HG03039 (cell line): Measurements from ENCODE around the gene PNPO.

Source experiments
- ATAC-seq: cut with Tn5 transposase; IDR thresholded peaks from one replicate; pipeline ENCODE4 v1.9.1; 2021; ENCODE audit warnings: mild to moderate bottlenecking, moderate library complexity; ENCODE audit not compliant: unreplicated experiment

The PNPO gene

DNA sequence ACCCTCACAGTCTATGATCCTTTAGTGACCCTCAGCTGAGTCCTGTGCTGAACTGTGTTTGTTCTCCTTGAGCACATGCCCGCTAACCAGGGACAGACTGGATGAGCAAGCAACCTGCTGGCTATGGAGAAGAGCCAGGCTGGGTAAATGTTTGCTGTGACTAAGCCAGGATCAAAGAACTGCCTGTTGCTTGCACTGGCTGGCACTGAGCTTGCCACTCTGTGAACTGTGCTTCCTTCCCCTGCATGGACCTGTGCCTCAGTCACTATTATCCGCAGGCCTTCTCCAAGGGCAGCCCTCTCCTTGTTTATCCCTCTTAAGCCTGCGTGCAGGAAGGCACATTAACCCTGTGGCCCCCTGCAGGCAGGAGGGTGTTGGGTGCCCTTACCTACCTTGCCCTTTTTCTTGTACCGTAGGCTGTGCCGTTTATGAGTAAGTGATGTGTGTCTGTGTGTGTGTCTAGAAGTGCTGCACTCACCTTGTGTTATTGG is 7.4 kb downstream of the PNPO start:
- ATAC-seq = no peak

DNA sequence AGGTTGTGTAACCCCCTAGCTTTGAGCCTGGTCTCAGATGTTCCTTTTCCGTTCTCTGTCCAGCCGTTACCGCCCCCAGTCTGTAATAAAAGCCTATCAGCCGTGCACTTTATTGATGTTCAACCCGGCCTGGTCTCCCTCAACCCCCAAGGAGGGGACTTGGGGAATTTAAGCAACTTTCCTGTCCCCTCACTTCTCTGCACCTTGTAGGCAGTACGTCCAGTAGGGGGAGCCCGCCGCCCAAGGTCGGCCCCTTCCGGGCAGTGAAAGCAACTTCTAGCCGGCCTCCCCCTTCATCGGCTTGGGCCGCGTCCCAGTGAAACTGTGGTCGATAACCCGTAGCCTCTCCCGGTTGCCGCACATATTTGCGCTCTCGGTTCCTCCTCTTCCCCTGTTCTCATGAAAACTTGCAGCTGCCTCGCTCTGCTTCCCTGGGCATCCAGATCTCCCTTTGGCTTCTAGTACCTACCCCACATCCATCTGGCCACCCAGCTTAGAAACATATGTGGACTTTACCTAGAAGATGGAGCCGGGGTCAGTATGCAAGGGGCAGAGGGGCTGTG is 7.9 kb downstream of the PNPO start:
- ATAC-seq = peak; percentile 52

DNA sequence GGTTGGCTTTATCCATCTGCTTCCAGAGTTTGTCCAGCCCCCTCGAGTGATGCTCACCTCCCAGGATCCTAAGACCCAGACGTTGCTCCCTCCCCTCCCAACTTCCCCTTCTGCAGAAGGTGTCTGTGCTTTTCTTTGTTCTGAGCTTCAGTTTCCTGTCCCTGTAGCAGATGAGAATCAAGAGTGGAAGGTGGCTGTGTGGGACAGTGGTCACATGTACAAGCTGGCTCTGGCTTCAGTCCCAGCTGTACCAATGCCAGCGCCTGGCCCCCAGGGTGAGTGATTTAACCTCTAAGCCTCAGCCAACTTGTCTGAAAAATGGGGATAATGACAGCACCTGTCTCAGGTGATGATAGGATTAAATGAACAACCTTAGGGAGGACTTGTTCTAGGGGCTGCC is 8.6 kb downstream of the PNPO start:
- no peak for ATAC-seq

DNA sequence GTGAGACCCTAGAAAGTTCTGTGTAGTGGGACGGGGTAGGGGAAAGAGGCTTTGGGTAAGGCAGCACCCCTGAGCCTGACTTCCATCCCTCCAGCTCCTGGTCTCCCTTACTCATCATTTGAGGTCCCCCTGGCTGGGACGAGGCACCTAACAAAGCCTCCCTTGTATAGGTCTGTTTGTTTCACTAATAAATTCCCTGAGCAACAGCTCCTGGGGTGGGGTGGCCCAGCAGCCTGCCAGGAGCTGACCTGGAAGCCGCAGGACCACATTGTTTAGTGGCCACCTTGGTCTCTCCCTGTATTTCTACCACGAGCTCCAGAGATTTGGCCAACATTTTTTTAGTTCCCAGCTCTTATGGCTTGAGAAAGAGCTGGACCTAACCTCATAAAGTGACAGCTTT is 9.1 kb downstream of the PNPO start:
- ATAC-seq = no peak

DNA sequence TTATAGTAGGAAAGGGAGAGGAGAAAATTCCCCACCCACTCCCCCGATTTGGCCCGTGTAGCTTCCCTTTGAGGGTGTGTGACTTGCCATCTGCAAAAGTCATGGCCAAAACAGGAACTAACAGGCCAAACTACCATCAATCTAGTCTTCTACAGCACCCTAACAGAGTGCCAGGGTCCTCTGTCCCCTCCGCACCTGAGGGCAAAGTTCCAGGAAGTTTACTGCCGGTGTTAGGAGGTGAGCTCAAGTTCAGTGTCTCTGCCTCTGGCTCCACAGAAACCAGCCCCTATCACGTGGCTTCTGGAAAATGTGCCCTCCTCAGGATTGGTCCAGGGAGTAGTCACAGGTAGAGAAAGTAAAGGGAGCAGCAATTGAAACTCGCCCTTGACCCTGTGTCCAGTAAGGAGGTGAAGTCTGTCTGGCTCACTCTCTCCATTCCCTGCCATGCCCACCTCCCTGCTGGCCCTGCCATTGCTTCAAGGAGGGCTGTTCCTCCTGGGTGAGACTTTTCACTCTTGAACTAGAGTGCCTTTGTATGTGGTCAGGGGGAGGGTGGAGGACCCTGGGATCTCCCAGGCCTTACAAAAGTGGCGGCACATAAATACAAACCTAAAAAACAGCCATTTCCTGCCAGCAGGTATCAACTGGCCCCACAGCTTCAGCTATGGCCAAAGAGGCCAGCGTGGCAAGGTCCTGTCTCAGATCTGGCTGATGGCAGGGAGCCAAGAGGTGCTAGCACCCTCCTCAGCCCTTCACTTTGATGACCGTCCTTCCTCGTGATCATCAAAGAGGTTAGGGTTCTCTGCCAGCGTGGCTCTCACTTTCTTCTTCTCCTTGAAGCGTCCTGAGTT is 11.0 kb downstream of the PNPO start:
- no peak for ATAC-seq

DNA sequence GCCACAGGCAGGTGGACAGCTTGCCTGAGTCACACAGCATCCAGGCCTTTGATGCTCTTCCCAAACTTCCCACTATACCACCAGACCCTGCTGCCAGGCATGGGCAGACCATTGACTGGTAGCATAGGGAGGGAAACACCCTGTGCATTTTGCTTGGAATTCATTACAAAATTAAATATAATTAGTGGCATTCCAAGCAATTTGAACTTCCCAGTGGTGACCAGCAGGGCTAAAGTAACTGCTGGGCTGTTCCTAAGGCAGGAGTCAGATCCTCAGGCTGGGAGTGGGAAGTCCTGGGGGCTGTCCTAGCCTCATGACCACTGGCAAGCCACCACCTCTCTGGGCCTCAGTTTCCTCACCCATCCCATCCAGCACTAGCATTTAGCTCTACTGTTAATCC is 12.5 kb downstream of the PNPO start:
- ATAC-seq = no peak

DNA sequence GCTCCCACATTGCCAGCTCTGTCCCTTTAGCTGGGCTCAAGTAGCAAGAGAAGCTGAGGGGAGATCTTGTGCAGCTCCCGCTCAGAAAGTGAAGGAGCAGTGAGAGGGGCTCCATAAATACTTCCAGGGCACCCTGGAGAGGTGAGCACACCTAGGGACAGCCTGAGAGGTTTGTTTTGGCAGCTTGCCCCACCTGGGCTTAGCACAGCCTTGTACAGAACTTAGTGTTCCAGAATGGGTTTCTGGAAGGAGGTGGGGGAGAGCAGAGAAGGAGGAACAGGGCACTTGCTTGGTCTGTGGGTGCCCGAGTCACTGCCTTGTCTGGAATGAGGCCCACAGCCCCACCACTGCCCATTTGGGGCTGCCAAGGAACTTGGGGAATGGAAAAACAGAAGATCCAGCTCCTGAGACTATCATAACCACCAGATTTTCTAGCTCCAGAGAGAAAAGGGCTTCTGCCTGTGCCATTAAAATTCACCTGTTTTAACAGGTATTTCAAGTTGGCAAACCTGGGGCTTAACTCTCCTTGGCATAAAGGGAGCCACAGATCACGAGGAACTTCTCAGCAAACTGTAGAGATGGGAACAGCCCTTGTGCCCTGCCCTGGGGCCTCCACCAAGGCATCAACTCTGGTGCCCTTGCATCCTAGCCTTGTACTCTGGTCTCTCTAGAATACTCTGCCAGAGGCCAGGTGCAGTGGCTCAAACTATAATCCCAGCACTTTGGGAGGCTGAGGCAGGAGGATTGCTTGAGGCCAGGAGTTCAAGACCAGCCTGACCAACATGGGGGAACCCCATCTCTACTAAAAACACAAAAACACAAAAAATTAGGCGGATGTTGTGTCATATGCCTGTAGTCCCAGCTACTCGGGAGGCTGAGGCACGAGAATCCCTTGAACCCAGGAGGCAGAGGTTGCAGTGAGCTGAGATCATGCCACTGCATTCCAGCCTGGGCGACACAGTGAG is 14.4 kb downstream of the PNPO start:
- no peak for ATAC-seq

DNA sequence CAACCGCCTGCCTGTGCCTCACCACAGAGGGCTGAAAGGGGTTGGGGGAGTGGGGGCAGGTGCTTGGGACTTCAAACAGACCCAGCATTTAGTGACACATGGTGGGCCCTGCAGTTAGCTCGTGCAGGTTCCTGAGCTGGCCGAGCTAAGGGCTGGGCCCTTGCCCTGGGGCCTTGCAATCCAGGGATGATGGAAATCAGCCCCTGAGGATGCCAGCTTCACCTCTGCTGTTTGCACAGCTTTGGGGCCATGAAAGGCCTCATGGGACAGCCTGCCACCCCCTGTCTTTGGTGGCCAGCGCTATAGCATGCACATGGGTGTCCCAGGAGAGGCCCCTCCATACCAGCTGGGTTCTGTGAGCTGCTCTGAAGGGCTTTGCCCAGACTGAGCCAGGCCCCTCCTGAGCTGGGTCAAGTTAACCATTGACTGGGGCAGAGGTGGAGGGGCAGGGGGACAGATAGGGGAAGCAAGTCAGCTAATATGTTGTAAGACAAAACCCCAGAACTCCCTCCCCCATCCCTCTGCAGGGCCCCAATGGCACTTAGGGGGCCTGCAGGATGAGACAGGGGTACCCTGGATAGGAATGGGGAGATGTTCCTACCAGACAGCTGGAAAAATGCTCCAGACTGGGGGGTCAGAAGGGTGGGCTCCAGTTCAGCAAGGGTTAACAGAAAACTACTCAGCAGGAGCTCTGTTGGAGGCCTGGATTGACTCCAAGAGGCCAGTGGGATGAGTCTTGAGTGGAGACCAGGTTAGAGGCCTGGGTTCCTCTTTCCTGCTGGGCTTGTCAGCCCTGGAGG is 15.6 kb downstream of the PNPO start:
- no peak for ATAC-seq

DNA sequence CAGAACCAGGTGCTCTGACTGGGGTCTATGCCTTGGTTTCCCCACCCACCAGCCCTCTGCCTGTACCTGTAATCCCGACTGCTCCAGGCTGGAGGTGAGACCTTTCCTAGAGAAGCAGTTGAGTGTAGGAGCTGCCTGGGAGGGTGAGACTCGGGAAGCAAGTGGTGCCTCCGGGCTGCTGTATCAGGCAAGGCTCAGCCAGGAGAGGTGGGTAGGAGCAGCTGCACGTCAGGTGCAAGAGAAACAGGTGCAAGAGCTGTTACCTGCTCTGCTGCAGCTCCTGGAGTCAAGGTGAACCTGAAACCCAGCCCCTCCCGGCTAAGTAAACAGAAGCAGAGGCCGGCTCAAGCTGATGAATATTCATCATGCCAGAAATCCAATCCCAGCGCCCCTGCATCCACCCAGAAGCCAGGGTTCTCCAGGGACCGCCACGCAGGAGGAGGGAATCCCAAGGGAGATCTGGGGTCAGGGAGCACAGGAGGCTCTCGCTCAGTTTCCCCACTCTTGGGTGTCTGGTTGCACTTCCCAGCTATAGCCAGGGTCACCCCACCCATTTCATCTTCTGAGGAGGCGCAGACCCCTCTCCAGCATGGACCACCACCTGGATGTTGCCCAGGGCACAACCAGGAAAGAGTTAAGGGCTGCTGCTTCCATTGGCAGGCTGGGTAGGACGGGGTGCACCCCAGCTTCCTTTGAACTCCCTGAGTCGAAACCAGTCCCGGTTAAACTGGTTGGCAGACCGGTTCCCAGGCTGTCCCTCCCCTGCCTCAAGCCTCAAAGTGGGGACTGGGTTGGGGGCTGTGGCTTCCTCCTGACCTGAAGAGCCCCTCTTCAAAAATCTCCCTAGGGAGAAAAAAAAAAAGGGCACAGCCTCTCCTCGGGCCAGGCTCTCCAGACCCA is 16.5 kb downstream of the PNPO start, which contains the start of gene PRR15L:
Gene PRR15L, minus strand, starts transcription at position 293 of the 900 bp plus-strand sequence. CDS start 4,649 bp downstream, outside the sequence.
- no peak for ATAC-seq

DNA sequence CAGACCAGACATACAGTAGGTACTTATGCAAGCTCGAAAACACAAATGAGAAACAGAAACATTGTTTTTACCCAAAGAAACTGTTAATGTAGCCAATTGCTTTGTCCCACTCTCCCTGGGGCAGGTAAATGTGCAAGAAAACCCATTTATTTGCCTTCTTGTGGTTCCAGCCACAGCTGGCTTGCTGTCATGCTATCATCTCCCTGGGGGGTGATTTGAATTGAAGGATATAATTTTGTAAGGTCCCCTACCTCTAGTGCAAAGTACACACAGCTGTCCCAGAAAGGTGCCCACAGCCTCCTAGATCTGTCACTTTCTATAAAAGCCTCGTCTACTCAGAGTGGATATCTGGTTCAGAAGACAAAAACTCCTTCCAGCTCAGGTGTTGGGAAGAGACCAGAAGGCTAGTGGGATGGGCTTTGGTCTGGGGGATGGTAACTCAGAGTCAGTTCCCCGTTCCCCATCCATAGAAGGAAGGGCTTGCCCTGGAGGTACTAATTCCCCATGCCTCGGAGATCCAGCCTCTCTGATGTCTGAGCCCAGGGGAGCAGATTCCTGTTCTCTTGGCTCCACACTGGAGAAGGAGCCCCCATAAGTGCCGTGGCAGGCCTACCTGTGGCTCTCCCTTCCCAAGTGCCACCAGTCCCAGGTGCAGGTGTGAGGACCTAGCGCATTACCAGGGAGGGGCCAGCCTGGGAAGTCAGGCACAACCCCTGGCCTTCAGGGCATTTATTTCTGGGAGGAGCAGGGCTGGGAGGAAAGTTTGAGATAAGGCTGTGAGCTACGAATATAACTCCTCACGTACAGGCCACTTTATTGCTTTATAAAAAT is 18.7 kb downstream of the PNPO start:
- no peak for ATAC-seq

DNA sequence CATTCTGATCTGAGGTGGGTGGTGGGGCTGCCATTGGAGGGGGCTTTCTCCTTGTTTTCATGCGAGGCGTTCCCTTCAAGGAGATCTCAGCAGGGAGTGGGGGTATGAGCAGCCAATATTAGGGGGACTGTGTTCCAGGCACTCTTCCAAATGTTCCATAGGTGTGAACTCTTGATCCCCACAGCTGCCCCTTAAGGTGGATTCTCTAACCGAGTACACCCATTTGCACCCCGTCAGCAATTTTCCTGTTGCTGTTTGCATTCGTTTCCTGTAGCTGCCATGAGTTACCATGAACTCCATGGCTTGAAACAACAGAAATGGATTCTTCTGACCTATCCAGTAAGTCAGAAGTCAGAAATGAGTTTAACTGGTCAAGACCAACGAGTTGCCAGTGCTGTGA is 20.0 kb downstream of the PNPO start:
- ATAC-seq = no peak

DNA sequence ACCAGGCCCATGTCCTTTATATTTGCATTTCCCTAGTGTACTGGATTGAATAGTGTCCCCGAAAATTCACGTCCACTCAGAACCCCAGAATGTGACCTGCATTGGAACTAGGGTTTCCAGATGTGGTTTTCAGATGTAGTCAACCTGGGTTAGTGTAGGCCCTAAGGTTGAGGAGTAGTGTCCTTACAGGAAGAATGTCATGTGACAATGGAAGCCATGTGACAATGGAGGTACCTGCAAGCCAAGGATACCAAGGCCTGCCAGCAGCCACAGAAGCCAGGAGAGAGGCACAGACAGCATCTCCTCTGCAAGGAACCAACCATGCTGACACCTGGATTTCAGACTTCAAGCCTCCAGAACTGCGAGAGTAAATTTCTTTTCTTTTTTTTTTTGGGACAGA is 21.5 kb downstream of the PNPO start:
- no peak for ATAC-seq

DNA sequence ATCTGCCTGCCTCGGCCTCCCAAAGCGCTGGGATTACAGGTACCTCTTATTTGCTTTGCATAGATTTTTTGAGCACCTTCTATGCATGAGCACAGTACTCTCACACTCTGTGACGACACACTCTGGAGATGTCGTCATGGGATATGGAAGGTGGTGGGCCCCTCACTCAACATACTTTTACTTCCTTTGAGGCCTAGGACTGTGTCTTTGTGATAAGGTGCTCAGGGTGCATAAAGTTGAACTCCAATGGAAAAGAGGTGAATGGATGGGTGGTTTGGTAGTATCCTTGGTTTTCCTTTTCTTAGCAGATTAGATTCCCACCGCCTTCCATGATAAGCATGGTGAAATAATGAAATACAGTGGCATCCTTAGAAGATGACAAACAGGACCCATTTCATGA is 23.5 kb downstream of the PNPO start:
- no peak for ATAC-seq

DNA sequence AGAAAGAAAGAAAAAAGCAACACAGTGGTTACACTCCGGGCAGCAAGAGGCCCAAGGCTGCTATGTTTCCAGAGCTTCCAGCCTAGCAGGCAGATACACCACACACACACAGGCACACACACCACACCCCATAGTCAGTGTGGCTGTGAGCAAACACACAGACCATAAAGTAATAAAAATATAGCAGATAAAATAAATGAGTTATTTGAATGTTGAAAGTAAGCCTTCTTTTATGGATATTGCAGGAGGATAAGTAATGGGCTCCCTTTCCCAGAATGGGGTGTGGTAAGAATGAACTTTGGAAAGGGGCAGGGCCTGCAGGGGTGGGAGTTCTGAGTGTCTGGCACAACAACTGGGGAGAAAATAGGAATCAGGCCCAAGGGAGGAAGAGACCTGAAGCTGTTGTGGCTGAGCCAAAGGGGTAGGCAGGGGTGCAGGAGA is 24.7 kb downstream of the PNPO start:
- no peak for ATAC-seq

DNA sequence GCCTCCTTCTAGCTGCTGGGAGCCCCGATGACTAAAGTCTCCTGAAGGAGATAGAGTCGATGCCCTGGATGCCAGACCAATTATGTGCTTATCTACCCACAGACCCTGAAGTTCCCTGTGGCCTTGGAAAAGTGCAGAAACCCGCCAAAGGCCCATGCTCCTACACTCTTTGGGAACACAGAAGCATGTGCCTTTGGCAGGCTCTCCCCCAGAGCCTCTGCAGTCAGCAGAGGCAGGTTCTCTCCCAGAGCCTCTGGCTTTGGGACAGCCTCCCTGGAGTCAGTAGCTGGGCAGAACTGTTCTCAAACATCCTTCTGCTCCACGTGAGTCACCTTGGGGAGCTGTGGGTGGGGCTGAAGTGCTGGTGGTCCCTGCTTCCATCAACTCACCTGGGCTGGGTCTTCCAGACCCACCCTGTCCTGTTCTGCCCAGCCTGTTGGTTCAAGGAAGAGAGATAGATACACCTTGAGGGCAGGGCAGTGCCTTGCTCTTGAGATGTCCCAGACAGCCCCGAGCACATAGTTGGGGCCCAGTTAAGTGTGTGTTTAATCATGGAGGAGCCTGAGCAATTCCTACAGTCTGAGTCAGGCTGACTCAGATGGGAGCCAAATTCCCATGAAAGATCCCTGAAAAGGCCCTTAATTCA is 26.4 kb downstream of the PNPO start:
- no peak for ATAC-seq

DNA sequence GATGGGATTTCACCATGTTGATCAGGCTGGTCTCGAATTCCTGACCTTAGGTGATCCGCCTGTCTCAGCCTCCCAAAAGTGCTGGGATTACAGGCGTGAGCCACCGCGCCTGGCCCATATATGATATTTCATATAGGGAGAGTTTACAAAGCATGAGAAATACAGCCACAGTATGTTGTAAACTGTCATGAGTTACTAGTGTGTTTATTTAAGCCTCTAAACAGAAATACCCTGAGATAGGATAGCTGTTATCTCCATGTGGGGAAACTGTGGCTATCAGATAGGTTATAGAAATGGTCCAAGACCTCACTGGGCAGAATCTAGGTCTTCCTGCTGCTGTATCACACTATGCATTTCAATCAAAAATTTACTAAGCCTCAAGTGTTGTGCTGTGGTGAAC is 27.5 kb downstream of the PNPO start:
- ATAC-seq = no peak

DNA sequence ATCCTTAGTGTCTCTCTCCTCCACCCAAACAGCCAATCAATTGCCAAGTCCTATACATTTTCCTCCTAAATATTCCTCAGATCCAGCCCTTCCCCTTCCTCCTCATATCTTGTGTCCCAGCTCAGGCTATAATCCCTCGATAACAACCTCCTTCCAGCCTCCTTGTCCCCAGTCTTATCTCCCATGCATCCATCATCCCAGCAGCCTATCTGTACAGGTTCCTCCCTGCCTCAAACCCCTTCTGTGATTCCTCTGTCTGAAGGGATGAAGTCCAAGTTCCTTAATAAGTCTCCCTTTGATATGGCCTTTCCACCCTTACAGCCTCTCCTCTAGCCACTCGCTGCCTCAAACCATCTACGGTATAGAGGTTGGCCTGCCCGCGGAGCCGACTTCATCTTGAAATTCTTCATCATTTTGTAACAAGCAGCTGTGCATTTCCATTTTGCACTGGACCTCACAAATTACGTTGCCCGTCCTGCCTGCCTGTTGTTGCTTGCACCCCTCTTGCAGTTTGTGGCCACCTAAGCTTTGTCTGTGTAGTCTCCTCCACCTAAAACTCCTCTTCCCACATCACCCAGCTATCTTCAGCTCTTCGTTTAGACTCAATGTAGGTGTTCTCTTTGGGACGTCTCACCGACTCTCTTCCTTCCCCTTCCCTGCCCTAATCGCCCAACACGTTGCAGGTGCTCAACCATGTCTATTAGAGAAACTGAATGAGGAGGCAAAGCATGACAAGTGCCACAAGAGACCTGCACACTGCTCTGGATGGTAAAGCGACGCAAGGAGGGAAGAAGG is 28.8 kb downstream of the PNPO start:
- no peak for ATAC-seq
